Endothelial cell (in vitro differentiated cells): ENCODE measurements around the gene HTT. TPM values are rescaled to one million over a fixed set of nuclear protein-coding genes. Genes with fewer than 3 reads are reported as not detected.
"Not testable (repeated sequence)": the region's sequence is repeated elsewhere in the genome, so short reads cannot be mapped to it uniquely, and the experiment has no call there.

Experiments
- DNase-seq: peaks from one replicate; pipeline ENCODE4 v3.0.0; 2021; ENCODE audit warnings: low spot score
- H3K27ac Mint-ChIP-seq: one replicate; pipeline ENCODE4 v1.8.0; 2021; ENCODE audit warnings: mixed read lengths, inconsistent platforms; ENCODE audit not compliant: unreplicated experiment
- H3K27me3 Mint-ChIP-seq: one replicate; pipeline ENCODE4 v1.8.0; 2021; ENCODE audit warnings: mild to moderate bottlenecking, moderate library complexity, mixed read lengths, inconsistent platforms; ENCODE audit not compliant: unreplicated experiment
- H3K36me3 Mint-ChIP-seq: one replicate; pipeline ENCODE4 v1.8.0; 2021; ENCODE audit warnings: mild to moderate bottlenecking, low read depth, mixed read lengths, inconsistent platforms; ENCODE audit not compliant: unreplicated experiment
- H3K4me1 Mint-ChIP-seq: one replicate; pipeline ENCODE4 v1.8.0; 2021; ENCODE audit warnings: mild to moderate bottlenecking, mixed read lengths, inconsistent platforms; ENCODE audit not compliant: unreplicated experiment
- H3K4me3 Mint-ChIP-seq: one replicate; pipeline ENCODE4 v1.8.0; 2021; ENCODE audit warnings: mild to moderate bottlenecking, mixed read lengths, inconsistent platforms; ENCODE audit not compliant: unreplicated experiment
- H3K9me3 Mint-ChIP-seq: one replicate; pipeline ENCODE4 v1.8.0; 2021; ENCODE audit warnings: mixed read lengths, inconsistent platforms; ENCODE audit not compliant: unreplicated experiment
- CTCF ChIP-seq: fragments of 200-600 bp; sonication (generic); IDR thresholded peaks from one replicate; pipeline ENCODE4 v1.5.0; 2021; ENCODE audit warnings: antibody characterized with exemption; ENCODE audit not compliant: unreplicated experiment
- total RNA-seq: library from RNA; stranded (reverse); fragmentation: NEBNext Ultra II Directional; extraction: Animal tissue kit (Norgen Biotek cat#: 25700); gene quantifications from one replicate; pipeline ENCODE4 v1.2.1, GENCODE V29; 2021; ENCODE audit not compliant: unreplicated experiment

HTT gene
- total RNA-seq, 1 donor from 2014 or later, result 62.4 TPM

DNA sequence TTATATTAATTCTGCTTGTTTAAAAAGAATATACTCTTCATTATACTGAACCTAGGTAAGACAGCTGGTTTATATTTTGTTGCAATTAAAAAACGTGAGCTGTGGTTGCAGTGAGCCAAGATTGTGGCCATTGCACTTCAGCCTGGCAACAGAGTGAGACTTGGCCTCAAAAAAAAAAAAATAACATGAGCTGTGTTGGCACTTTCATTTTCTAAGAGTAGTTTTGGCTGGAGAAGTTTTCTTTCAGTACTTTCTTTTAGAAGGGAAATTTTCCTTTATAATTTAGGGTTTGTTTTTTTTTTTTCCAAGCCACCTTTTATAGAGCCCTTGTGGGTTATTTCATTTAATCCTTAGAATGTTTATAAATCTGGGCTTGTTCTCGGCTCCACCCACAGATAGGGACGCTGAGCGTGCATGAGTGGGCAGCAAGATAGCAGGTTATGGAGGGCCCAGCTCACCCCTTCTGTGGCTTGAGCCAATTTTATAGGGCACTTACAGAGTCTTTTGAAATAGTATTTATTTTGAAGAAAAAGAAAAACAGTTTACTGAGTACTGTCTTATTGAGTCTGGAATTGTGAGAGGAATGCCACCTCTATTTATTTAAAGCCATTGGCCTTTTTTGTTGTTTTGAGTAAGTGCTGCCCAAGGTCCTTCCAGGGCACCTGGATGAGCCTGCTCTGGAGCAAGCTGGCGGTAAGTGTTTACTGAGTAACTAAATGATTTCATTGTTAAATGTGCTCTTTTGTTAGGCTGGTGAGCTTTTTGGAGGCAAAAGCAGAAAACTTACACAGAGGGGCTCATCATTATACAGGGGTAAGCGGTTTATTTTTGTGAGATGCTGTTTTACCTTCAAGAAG is 60.9 kb downstream of the HTT start:
- H3K4me1 Mint-ChIP-seq, result no peaks in the 10 kb centered on the region
- no peak overlapping the region for H3K27ac Mint-ChIP-seq

GRCh38 chr4:3136454-3136853 is 62.0 kb downstream of the HTT start:
- Mint-ChIP-seq H3K9me3 (no peaks in the 10 kb centered on the region), H3K27ac (no peak overlapping the region), H3K36me3 (peaks cover 34% of the 10 kb centered on the region), H3K4me3 (no peak overlapping the region), H3K4me1 (no peaks in the 10 kb centered on the region), H3K27me3 (peaks cover 1% of the 10 kb centered on the region)
- TF ChIP-seq CTCF, result peak; percentile 43
- no peak for DNase-seq

More for the DNA sequence above, 60.9 kb downstream of the HTT start:
- no peak for TF ChIP-seq CTCF
- no peak for DNase-seq
- H3K27me3 Mint-ChIP-seq, result peaks cover 1% of the 10 kb centered on the region
- H3K4me3 Mint-ChIP-seq, result no peak overlapping the region
- no peaks in the 10 kb centered on the region for H3K9me3 Mint-ChIP-seq
- H3K36me3 Mint-ChIP-seq, result peaks cover 39% of the 10 kb centered on the region

- no peak for DNase-seq
- no peaks in the 10 kb centered on the region for H3K9me3 Mint-ChIP-seq
- no peaks in the 10 kb centered on the region for H3K4me1 Mint-ChIP-seq
- no peak overlapping the region for H3K27ac Mint-ChIP-seq
- H3K36me3 Mint-ChIP-seq, result peaks cover 27% of the 10 kb centered on the region
- TF ChIP-seq CTCF, result no peak
- peaks cover 1% of the 10 kb centered on the region for H3K27me3 Mint-ChIP-seq
- H3K4me3 Mint-ChIP-seq, result no peak overlapping the region
Observed at GRCh38 chr4:3137908-3138307, 63.4 kb downstream of the HTT start.

DNA sequence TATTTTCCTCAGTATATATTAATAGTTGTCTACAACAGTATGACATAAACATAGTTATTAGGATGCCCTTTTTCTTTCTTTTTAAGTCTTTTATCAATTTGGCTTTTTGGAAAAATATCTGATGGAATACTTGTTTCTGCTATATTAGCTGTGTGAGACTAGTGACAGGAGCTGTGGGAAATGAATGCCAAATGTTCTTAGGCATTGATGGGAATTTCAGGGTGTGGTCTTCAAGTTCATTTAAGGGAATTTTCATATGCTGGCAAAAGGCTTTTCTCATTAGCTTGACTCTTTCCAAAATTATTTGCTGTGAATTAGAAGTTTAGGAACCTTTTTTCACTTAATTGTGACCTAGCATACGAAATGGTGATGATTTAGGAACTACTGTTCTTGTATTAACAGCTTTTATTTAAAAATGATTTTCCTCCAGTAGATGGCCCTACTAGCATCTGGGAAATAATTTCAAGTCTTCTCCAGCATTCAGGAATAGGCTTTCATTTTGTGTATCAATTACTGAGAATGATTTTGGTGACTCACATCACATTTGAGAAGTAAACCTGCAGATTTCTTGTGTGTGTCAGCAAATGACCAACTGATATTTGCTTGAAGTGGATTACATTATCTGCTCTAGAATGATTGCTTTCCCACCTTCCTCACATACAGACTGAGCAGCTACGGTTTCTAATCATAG is 70.9 kb downstream of the HTT start:
- Mint-ChIP-seq H3K27ac (no peak overlapping the region), H3K27me3 (peaks cover 1% of the 10 kb centered on the region), H3K4me1 (no peaks in the 10 kb centered on the region), H3K9me3 (no peaks in the 10 kb centered on the region), H3K36me3 (peaks cover 28% of the 10 kb centered on the region), H3K4me3 (no peak overlapping the region)
- no peak for DNase-seq
- no peak for TF ChIP-seq CTCF

DNA sequence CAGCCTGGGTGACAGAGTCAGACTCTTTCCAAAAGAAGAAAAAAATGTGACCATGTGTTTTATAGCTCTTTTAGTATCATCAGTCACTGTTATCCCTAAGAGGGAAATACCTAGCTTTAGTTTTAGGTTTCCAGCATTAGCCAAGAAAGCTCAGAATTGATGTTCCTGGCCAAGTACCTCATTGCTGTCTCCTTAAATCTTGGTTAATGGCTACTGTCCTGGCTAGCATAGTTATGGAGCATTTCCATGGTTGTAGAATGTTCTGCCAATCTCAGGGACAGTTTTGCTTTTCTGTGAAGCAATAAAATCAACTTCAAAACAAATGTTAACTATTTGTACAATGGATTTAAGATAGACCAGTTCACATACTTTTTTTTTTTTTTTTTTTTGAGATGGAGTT is 74.4 kb downstream of the HTT start:
- peaks cover 39% of the 10 kb centered on the region for H3K36me3 Mint-ChIP-seq
- no peak overlapping the region for H3K4me3 Mint-ChIP-seq
- H3K4me1 Mint-ChIP-seq, result no peaks in the 10 kb centered on the region
- peaks cover 4% of the 10 kb centered on the region for H3K27me3 Mint-ChIP-seq
- no peak for DNase-seq
- no peaks in the 10 kb centered on the region for H3K9me3 Mint-ChIP-seq
- H3K27ac Mint-ChIP-seq, result no peak overlapping the region
- no peak for TF ChIP-seq CTCF

DNA sequence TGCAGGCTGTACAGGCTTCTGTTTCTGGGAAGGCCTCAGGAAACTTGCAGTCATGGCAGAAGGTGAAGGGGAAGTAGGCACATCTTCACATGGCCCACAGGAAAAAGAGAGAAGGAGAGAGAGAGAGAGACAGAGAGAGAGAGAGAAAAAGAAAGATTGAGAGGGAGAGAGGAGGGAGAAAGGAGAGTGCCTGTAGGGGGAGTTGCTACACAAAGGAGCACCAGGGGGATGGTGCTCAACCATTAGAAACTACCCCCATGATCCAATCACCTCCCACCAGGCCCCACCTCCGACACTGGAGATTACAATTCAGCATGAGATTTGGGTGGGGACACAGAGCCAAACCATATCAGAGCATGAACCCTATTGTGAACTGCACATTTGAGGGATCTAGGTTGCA is 76.8 kb downstream of the HTT start:
- not testable (repeated sequence) for DNase-seq, H3K4me1 Mint-ChIP-seq, H3K27ac Mint-ChIP-seq, H3K9me3 Mint-ChIP-seq, H3K27me3 Mint-ChIP-seq
- peaks cover 41% of the 10 kb centered on the region for H3K36me3 Mint-ChIP-seq
- peak overlapping the region; percentile 49 for H3K4me3 Mint-ChIP-seq
